ENCODE data around the gene MVB12A. TPM values are rescaled to one million over a fixed set of nuclear protein-coding genes. Genes with fewer than 3 reads are reported as not detected.

The MVB12A gene
- total and polyA plus RNA-seq, 2 of the 8 experiments (the other 6 are each of a cell fraction or from before 2014, with no cell fraction given) = 37.9 to 76.6 TPM

DNA sequence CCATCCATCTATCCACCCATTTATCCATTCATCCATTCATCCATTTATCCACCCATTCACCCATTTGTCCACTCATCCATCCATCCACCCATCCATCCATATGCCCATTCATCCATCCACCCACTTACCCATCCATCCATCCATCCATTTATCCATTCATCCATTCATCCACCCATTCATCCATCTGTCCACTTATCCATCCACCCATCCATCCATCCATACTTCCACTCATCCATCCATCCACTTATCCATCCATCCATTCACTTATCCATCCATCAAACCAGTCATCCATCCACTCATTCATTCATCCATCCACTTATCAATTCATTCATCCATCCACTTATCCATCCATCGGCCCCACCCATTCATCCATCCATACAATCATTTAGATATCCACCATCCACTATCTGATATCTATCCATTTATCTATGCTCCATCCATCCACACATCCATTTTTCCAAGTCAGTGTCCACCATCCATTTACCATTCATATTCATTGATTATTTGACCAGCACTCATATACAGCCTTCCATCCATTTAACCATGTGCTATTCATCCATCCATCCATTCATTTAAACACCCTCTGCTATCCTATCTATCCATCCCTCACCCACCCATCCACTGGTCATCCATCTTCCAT lies 25.8 kb downstream of the MVB12A start (continued):
- TF ChIP-seq EP300 (IDR thresholded peaks at IDR 0.05; ENCODE audit: borderline replicate concordance in 1 of 2, low read depth in 2 of 2, low read length in 2 of 2) (no peak), CEBPB (IDR thresholded peaks at IDR 0.05; ENCODE audit: low read depth, low read length) (no peak)
- TF ChIP-seq, protein P1, sequence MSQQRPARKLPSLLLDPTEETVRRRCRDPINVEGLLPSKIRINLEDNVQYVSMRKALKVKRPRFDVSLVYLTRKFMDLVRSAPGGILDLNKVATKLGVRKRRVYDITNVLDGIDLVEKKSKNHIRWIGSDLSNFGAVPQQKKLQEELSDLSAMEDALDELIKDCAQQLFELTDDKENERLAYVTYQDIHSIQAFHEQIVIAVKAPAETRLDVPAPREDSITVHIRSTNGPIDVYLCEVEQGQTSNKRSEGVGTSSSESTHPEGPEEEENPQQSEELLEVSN (IDR thresholded peaks at IDR 0.05) = no peak
